RWPE1 (cell line): ENCODE measurements around the gene PARP6.

Source experiments
- CTCF ChIA-PET: fragments of 350-600 bp; sonication (Branson Sonifier 250); formaldehyde crosslinking; extraction: SDS; loops from one replicate; lab custom pipeline; 2021; lab: Yijun Ruan, JAX
- POLR2A ChIA-PET: fragments of 400-600 bp; formaldehyde crosslinking; extraction: SDS; loops from one replicate; lab custom pipeline; 2020; ENCODE audit warnings: antibody characterized with exemption; ENCODE audit not compliant: low non-redundant PET; lab: Yijun Ruan, JAX
- DNase-seq: peaks from one replicate; pipeline ENCODE4 v3.0.0; 2012; ENCODE audit warnings: low spot score
- H3K27ac ChIP-seq: fragments of 450-650 bp; 2 replicates; pipeline ENCODE4 v1.5.1; 2017
- CTCF ChIP-seq: fragments of 450-650 bp; conservative IDR thresholded peaks from 2 replicates; pipeline ENCODE4 v1.5.1; 2017; ENCODE audit warnings: low read depth, mild to moderate bottlenecking

Gene PARP6

GRCh38 chr15:72313881-72314280 lies 41.5 kb upstream of the PARP6 start:
- ChIA-PET POLR2A (no interaction called here), CTCF (interaction anchor here (0.6 kb wide), 1 partner anchor 423 kb away, joined by 3 read pairs; no protein-coding TSS in a partner anchor)
- TF ChIP-seq CTCF = no peak
- DNase-seq = no peak
- H3K27ac ChIP-seq = no peak overlapping the region

GRCh38 chr15:72313448-72313840 lies 41.1 kb upstream of the PARP6 start:
- TF ChIP-seq CTCF = no peak
- ChIA-PET CTCF (interaction anchor here (0.8 to 1.5 kb wide), 5 partner anchors 8 to 533 kb away, joined by 3 to 6 read pairs (median 4); no protein-coding TSS in a partner anchor), POLR2A (no interaction called here)
- no peak overlapping the region for H3K27ac ChIP-seq
- no peak for DNase-seq

GRCh38 chr15:72312605-72313447 lies 40.5 kb upstream of the PARP6 start:
- H3K27ac ChIP-seq = no peak overlapping the region
- peak; percentile 77 for DNase-seq
- POLR2A ChIA-PET = no interaction called here
- CTCF ChIA-PET = interaction anchor here (0.5 to 1.5 kb wide), 14 partner anchors 8 to 1479 kb away, joined by 3 to 7 read pairs (median 3); no protein-coding TSS in a partner anchor
- TF ChIP-seq CTCF = peak; percentile 84

GRCh38 chr15:72307026-72307425 lies 34.7 kb upstream of the PARP6 start:
- ChIA-PET POLR2A (no interaction called here), CTCF (no interaction called here)
- DNase-seq = no peak
- TF ChIP-seq CTCF = no peak
- H3K27ac ChIP-seq = no peak overlapping the region

- H3K27ac ChIP-seq = no peak overlapping the region
- ChIA-PET POLR2A (no interaction called here), CTCF (interaction anchor here (0.6 kb wide), 1 partner anchor 10 kb away, joined by 4 read pairs; no protein-coding TSS in a partner anchor)
- TF ChIP-seq CTCF = no peak
- peak; percentile 33 for DNase-seq
Observed at GRCh38 chr15:72306211-72306785, 33.9 kb upstream of the PARP6 start.

- POLR2A ChIA-PET = no interaction called here
- CTCF ChIA-PET = interaction anchor here (0.8 kb wide), 1 partner anchor 8 kb away, joined by 4 read pairs; no protein-coding TSS in a partner anchor
- DNase-seq = no peak
Observed at GRCh38 chr15:72304596-72304995, 32.2 kb upstream of the PARP6 start.

More at GRCh38 chr15:72304596-72304995, 32.2 kb upstream of the PARP6 start:
- H3K27ac ChIP-seq = no peak overlapping the region
- no peak for TF ChIP-seq CTCF
